Nucleus accumbens (tissue), 56 donors: ENCODE results near the gene LRP1.

Experiments used
- DNase-seq, 56 donors: peaks; one replicate each; lab custom pipeline; 2025; lab: John Stamatoyannopoulos, UW

LRP1 gene

DNA sequence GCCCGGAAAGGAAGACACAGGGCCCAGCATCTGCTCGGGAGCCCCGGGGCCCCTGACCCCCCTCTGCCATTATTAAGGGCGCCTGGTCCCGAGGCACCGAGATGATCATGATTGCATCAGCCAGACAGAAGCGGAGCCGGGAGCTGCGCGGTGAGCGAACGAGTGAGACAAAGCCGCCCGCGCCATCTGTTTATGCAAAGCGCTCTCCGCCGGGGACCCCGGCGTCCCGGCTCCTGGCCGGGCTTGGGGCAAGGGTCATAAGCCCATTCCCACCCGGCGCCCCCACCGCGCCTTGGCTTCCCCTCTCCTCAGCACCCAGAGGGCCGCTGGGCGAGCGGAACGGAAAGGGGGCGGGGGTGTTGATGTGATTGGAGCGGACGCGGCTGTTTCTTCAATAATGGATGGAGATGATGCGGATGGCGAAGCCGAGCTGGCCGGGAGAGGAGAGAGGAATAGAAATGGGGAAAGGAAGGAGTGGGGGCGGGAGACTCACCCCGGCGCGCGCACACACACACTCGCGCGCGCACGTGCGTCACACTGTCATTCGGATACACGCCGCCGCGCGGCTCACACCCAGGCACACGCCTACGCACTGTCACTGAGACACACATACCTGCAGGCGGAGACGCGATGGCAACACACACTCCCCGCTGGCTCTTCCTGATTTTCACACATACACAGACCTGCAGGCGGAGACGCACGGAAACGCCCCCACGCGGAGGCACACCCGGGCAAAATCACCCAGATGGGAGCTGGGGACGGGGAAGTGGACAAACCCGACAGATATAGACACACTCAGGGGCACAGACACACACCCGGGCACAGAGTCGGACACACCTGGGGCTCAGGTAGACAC is 112.0 kb downstream of the LRP1 start:
- DNase-seq = peak in 44 of 56 donors; percentile 16 to 88 (median 63)

DNA sequence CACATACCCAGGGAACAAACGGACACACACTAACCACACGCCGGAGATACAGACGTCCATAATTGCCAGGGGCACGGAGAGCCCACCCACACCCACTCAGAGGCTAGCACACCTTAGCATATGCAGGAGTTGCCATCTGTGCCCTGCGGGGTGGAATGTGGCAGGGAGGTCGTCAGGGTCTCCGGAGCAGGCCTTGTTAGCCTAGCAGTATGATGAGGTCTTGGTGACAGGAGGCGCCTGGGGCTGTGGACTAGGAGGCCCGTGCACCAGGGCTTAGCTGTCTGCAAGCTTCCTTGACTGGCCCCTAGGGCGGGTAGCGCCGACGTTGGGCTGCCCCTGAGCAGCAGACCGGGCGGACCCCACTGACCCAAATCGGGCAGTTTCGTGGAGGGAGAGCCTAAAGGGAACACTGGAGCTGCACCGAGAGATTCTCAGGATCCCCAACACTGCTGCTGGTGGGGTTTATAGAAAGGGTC is 112.7 kb downstream of the LRP1 start:
- no peak for DNase-seq

DNA sequence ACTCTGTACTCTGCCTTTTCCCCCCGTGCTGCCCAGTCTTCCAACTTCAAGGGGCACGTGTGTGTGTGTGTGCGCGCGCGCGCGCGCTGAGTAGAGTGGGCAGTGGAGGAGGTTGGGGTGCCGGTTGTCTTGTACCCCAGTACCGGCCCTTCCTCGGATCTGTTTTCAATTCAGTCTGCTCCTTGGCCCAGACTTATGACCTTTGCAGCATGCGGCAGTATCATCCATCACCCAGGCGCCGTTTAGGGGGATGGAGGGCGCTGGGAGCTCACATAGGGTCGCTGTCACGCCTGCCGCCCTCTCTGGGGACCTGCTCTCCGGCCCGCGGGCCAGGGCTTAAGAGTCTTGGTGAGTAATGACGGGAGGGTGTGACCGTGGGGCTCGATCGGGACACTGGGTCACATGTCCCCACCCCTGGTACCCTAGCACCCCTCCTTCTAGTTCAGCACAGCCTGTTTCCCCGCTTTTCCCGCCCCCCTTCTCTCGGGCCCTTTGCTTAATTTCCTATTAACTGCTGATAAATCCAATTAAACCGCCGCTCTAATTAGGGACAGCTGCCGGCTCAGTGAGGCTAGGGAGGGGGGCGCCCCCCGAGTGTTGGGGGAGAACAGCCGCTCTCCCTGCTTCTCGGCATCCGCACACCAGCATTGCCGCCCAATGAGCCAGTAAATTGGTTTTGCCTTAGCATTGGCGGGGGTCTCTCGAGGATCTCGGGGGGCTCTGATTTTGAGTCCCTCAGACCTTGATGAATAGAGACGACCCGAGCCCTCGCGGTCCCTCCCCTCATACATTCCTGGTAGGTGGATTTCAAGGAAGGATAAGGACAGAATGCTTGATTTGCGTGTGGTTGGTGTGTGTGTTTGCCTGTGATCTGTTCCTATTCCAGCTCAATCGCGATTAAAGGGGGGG is 113.4 kb downstream of the LRP1 start:
- no peak for DNase-seq

DNA sequence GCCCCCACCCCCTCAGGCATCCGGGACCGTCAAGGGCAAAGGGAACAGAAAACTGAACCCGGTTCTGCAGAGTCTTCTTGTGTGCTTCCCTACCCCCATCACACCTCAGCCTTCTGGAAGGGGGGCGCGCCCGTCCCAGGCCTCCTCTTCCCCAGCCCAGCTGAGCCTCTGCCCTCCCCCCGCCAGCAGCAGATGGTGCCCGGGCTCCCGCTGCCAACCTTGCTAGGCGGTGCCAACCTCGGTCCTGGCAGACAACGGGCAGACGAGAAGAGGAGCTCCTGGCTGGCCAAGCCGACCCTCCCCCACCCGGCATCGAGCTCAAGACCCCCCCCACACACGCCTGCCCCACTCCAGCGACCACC is 114.0 kb downstream of the LRP1 start:
- DNase-seq = peak in 5 of 56 donors; percentile 8 to 51 (median 25)

DNA sequence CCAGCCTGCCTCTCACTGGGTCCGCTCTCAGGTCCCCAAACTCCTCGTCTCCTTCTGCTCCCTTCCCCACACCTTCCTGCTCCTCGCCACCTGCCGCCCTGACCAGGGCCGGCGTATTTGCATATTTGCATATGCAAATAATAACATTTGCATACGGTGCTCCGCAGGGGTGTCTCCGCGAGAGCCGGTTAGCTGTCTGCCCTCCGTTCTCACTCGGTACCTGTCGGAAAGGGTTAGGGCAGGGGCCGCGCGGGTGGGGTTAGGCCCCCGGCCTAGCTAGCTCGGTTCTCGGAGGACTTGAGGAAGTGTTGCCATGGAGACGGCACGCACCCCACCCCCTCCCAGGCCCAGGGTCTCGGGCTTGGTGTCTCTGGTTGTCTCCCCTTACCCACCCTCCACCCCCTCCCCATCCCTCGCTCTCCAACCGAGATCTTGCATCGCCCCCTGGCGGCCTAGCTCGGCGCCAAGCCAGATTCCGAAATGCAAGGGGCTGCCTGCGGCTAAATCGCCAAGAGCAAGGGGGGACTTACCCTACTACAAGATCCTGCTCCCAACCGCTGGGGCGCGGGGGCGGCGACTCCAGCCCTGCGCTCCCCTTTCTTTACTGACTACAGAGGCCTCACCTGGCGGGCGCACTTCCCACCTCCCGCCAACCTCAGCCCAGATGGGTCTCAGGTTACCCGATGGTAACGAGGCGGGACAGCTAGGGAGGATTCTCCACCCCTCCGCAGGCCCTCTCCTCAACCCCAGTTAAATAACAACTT is 114.6 kb downstream of the LRP1 start:
- DNase-seq = peak in 20 of 56 donors; percentile 8 to 57 (median 26)

DNA sequence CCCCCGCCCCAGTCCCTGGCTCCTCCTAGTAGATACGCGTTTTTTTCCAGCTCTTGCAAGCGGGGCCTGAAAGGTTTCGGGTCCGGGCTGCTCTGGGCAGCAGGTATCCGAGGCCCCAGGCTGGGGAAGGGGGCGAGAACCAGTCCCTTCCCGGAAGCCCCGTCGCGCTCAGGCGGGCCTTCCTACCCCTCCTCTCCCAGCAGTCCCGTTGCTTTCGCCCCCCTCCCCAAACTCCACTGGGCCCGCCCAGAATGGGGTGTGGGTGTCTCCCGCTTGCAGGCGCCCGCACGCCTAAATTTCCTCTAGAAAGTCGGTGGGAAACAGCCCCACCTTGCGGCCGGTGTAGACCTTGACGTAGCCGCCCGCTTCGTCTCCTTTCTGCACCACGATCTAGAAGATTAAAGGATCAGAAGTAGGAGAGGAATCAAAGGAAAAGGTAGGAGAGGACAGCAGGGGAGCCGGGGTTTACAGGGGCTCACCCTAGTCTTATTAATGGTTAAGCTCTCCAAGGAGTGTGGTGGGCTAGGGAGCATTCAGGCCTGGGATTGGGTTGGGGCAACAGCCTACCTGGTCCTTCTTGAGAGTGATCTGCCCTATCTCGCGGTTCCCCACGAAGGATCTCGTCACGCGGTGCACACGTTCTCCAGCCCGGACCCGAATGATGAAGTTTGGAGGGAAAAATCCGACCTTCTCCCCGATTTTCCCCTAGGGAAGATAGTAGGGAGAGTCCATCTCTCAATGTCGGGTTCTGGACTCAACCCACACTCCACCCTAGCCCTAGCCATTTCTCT is 115.4 kb downstream of the LRP1 start:
- DNase-seq = peak in 41 of 56 donors; percentile 7 to 77 (median 28)

DNA sequence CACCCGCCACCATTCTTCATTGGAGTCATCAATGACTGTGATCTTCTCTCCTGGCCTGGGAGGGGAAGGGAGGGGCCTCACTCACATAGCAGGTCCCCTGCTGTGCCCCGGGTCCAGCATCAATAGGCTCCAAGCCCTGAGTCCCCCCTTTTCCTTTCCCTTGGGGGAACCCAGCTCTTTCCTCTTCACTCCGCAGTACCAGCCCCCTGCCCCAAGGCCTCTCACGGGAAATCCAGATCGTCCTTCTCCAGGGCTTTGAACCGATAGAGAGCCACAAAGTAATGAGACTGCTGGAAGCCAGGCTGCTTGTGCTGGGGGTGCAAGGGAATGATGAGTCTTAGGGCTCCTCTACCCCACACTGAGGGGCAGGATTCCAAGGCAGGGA is 116.0 kb downstream of the LRP1 start:
- no peak for DNase-seq

DNA sequence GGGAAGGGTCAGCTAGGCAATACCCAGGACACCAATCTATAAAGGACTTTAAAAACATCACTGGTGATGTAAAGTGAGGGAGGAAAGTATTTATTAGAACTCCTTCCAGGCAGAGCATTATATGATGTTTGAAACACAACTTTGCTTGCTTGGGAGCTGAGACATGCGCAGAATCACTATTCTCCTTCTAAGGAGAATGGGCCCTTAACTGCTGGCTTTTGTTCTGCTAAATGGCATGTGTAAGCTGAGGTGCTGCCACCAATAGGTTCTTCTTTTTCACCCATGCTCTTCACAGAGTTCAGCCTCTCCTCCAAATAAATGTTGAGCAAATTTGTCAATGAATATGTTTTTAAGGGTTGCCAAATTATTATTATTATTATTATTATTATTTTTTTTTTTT is 118.8 kb downstream of the LRP1 start:
- no peak for DNase-seq

DNA sequence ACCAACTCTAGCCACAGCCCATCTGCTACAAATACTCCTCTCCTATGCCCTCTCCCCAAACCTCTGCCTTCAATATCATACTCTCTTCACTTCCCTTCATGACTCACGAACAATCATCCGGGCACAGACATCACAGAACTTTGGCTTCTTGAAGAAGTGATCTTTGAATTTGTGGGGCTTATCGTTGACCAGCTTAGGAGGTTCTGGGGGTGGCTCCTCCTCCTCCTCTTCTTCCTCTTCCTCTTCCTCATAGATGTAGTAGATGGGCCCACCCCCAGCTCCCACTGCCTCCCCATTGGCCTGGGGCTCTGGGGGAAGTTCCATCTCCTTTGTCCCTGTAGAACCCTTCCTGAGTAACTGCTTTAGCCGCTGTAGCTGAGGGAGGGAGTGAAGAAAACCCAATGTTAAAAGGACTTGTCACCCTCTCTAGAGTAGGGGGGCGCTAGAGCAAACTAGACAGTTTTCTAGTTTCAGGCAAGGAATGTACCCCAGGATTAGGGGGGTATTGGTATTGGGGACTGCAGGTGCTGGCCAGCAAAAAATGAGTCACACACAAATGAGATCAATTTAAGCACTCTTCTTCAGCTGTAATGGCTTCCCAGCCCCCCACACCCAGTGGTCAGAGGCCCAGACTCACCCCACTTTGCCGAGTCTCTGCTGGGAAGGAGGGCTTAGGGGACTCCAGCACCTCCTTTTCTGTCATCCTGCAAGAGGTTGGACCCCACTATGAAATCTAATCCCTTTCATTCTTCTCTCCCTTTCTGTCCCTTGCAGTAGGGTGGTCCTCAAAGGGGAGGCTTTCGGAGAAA is 120.9 kb downstream of the LRP1 start:
- DNase-seq = no peak

DNA sequence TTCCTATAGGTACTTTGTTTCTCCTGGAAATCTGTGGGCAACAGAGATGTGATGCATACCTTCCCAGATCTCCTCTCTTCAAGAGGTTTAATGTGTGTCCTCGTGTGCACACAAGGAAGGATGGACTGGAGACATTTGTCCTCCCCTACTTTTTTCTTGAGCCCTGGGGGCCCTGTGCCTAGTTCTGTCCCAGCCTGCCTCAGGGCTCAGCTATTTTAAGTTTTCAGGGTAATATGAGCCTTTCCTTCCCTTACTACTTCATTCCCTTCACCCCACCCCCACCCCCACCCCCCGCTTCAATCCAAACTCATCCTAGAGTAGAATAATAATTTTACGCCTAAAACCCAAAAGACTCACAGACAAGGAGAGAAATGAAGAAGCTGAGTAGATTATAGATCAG is 122.3 kb downstream of the LRP1 start:
- no peak for DNase-seq

DNA sequence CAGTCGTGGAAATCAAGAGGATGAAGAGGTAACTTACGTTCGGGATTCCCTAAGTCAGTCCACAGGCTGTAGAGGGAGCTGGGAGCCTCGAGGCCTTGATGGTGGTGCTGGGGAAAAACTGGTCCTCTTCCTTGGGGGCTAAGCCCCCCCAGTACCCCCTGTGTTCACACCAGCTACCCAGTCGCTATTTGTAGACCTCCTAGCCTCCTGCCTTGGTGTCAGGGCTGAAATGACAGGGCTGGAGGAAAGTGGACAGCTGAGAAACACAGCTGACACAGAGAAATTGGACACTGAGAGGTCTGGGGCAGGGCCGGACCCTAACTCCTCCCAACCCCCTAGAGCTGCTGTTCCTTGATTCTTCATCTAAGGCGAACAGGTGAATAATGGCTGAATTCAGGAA is 122.7 kb downstream of the LRP1 start, which contains the start of gene STAC3:
Gene STAC3, minus strand, starts transcription at position 232 of the 400 bp plus-strand sequence. CDS start 1,551 bp downstream, outside the sequence.
- no peak for DNase-seq

DNA sequence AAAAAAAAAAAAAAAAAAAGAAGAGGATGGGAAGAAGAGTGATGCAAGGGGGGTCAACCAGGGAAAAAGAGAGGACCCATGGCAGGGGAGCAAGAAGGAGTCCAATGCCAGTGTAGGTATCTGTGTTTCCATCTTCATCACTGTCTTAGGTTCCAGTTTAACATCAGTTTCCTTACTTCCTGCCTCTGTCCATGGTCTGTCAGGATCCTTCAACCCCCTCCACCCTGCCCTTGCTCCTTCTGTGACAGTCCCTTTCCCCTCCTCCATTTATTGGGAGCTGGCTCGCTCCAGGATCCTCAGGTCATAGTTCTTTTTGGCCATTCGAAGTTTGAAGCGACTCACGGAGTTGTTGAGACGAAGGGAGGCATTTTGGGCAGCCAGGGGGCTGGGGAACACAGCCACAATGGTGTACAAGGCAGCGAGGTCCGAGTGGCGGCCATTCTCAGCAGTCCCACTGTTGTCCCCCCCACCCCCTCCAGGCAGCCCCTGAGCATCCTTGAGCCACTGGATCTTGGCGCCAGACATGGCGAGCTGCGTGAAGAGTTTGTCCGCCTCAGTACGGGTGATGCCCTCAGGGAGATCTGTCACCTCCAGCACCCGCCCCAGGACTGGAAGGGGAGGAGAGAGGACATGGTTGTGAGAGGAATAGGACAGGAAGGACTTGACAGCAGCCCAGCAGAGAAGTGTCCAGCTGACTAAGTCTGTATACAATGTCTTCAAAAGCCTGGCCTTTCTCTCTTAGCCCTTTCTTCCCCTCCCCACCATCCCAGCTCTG is 126.4 kb downstream of the LRP1 start:
- DNase-seq = no peak

DNA sequence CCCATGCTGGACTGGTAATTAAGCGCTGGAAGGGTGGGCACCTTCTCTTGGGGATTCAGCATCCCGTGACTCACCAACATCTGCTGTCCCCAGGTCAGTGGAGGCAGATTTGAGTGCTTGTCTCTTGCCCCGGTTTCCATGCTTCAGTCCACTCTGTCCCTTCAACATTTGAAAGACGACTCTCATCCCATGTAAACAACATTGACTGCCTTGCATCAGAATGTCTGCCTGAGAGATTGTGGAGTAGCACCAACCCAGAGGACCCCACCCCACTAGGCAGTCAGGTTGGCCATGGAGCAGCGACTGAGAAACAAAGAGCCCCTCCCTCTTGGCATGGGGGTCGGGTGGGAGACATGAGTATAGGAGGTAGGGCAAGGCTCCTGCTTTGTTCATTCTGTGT is 127.6 kb downstream of the LRP1 start:
- DNase-seq = no peak

DNA sequence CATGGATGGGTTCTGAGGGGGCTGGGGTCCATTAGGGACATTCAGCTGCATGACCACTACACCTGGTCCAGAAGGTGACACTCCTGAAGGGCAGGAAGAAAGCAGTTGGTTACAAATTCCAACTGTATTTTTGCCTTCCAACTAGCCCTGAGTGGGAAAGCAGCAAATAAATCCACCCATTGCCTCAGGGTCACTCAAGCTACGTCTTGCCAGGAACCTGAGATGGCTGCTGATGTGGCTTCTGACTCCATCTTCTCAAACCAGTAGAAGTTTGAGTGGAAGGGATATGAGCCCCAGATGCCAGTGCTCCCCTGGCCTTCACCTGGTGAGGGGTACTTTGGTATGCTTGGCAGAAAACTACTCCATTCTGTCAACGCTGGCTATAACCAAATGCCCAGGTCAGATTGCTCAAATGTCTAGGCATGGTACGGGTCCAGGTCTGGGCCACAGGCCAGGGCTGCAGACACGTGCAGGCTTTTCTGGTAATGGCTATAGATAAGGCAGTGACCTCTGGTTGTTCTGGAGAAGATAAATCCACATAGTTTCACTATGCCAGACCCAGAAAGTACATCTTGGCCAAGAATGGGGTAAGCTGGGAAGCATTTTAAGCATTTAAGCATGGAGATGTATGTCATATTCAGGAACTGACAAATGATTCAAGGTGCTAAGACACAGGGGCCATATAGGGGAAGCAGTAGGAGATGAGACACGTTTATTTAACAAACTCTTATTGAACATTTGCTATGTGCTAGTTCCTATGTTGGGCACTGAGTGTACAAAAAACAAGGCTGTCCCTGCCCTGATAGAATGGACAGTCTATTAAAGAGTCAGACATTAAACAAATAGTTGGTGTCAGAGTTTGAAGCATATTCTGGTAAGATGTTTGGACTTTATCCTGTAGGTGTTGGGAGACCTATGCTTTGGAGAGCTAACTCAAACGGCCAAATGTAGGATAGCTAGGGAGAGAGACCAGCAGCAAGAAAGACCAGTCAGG is 131.0 kb downstream of the LRP1 start:
- DNase-seq = no peak

DNA sequence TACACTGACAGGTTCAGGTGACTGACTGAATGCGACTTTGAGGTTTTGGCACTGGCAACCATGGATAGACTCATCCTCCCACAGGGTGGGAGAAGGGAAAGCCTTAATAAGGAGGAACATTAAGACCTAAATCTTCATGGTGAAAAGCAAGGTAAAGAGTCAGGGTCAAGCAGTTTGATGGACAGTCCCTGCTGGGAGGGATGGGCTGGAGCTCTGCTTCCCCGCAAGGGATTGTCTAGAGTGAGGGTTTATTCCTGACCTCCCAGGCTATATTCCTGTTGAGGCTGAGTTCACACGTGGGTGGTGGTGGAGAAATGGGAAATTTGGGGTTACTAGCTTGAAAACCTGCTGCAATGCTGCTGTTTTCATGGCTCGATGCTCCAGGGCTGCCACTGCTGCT is 132.1 kb downstream of the LRP1 start:
- DNase-seq = no peak

DNA sequence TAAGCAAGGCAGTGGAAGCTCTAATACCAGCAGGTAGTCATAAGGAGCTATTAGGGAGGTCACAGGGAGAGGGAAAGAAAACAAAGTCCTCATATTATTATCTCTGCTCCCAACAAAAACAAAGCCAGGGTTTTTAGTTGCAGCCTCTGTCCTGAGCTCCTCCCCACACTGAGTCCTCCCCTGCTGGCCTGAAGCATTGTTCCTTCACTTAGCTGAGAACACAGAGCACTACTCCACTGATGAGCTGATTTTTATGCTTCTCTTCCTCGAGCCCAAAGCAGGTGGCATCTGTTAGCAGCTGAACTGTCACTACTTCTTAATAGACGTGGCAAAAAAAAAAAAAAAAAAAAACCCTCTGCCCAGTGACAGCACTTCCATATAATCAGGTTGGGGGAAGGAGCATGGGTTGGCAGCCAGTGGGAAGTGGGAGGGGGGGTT is 133.2 kb downstream of the LRP1 start:
- no peak for DNase-seq
